ENCODE results near the gene PRSS48. TPM values are rescaled to one million over a fixed set of nuclear protein-coding genes. Genes with fewer than 3 reads are reported as not detected.
A peak's percentile ranks its signal among the peaks of the same experiment; 100 is the strongest.

PRSS48 gene
- total and polyA plus RNA-seq, 2 of the 4 experiments (the other 2 are of a cell fraction) = not detected

DNA sequence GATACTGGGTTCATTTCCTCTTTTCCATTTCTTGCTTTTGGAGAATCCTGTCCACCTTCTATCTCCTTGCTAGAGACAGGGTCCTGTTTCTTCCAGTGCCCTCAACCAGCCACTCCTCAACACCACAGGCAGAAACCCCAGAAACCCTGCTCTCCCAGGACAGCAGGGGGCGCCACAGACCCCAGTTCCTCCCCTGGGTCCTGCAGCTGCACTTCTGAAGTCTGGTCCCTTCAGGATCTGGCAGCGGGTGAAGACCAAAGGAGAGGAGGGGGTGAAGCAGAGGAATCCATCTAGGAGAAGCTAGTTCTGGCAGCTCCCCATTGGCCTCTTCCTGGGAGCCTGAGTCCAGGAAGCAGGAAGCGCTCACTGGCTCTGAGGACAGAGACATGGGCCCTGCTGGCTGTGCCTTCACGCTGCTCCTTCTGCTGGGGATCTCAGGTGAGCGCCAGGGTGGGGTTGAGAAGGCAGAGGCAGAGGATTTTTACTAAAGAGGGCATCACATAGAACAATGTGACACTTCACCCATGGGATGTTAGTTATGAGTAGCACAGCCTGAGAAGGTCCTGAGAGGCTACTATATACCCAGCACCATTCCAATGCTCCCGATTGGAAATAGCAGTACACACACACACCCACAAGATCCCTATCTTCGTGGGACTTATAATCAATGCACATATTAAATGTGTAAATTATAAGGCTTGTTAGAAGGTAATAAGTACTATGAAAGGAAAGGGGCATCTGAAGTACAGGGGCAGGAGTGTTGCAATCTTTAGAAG lies at the start of gene PRSS48 (continued):
- TF ChIP-seq RFX5 (IDR thresholded peaks at IDR 0.05; ENCODE audit: low read depth, low read length) (no peak), MAFK (IDR thresholded peaks at IDR 0.05; ENCODE audit: low read depth, low read length) (no peak), CHD1 (IDR thresholded peaks at IDR 0.05; ENCODE audit: low read depth, low read length) (no peak)

DNA sequence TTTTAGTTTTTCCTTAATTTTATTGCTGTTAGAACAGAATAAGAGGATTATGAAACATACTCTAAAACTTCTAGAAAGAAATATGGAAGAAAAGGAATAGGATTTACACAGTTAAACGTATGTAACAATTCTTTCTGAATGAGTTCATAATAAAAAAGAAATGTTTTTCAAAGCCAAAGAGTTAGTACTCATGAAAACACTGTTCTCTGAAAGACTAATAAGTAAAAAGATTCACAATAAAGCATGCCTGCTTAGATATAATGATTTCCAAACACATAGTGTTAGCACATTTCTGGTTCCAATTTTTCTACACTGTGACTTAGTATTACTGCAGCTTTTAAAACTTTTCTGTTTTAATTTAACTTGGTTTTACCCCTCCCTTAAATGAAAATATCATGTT lies 49.8 kb upstream of the PRSS48 start:
- no peak overlapping the region for H2BK20ac ChIP-seq (ENCODE audit: low read depth, low read length)
- intact Hi-C loops (cut with micrococcal nuclease) = loop anchor here (2.0 kb wide), 1 partner anchor 58 kb away; no protein-coding TSS in a partner anchor
- no peak overlapping the region for H2AK9ac ChIP-seq (replicated peaks; ENCODE audit: low read depth, low read length, poor library complexity)
- ATAC-seq (ENCODE audit: low read depth) (no peak), DNase-seq (no peak)
- peak overlapping the region; percentile 56 for H2BK5ac ChIP-seq (ENCODE audit: low read depth, low read length, poor library complexity, severe bottlenecking)
- H2AK5ac ChIP-seq (ENCODE audit: low read depth, low read length) = no peak overlapping the region
- H2AFZ ChIP-seq (replicated peaks; ENCODE audit: low read length, poor library complexity) = no peak overlapping the region
- H3K4ac ChIP-seq (ENCODE audit: low read depth, low read length) = no peak overlapping the region
- H3K4me2 ChIP-seq (ENCODE audit: low read depth, low read length) = no peak overlapping the region; the same call in 1 of the 2 replicates
- no peak overlapping the region for H3K4me3 ChIP-seq (ENCODE audit: insufficient read depth, low read depth, low read length)
- no TSS peak for BruUV-seq (replicated peaks)
- POLR2A ChIA-PET (ENCODE audit: unreplicated experiment) = no interaction called here
- no peak overlapping the region for H4K5ac ChIP-seq (ENCODE audit: low read depth, low read length)
- H3K27ac ChIP-seq (ENCODE audit: insufficient read depth, low read length) = no peak overlapping the region
- dilution Hi-C loops (cut with HindIII; ENCODE audit: low sequenced_read_pairs, unreplicated experiment) = no loop called here
- no CpG with 5 or more reads among the region's 1 CpG for WGBS, 2 experiments (ENCODE audit: extremely low coverage in 2 of 2, insufficient read length in 1 of 2)
- H3K14ac ChIP-seq (replicated peaks; ENCODE audit: low read depth, low read length) = no peak overlapping the region
- peaks cover 4% of the 10 kb centered on the region for H3K4me1 ChIP-seq (ENCODE audit: control insufficient read depth, insufficient read depth, low read length)
- H2BK15ac ChIP-seq (ENCODE audit: low read depth, low read length) = no peak overlapping the region
- no peak overlapping the region for H2BK120ac ChIP-seq (ENCODE audit: low read depth, low read length)
- no peaks in the 10 kb centered on the region for H3K27me3 ChIP-seq (ENCODE audit: control insufficient read depth, insufficient read depth, low read length)
- no peaks in the 10 kb centered on the region for H3K9me3 ChIP-seq (ENCODE audit: control insufficient read depth, insufficient read depth, low read length)
- H3K9ac ChIP-seq (ENCODE audit: low read depth, low read length) = no peak overlapping the region
- H3K56ac ChIP-seq (ENCODE audit: extremely low read depth, insufficient read depth, low read length) = no peak overlapping the region
- H3K79me1 ChIP-seq (ENCODE audit: low read depth in 1 of 2, low read length in 2 of 2) = no peaks in the 10 kb centered on the region
- no peak overlapping the region; the same call in 1 of the 2 replicates for H3K18ac ChIP-seq (ENCODE audit: low read depth, low read length)
- peak overlapping the region in 1 of 2 experiments; percentile 4; a peak in 1 of 4 replicates for H4K8ac ChIP-seq (ENCODE audit: low read depth in 2 of 2, low read length in 2 of 2)
- H3K23ac ChIP-seq (ENCODE audit: low read depth, low read length) = no peak overlapping the region
- H4K91ac ChIP-seq (ENCODE audit: insufficient read depth, low read depth, low read length) = no peak overlapping the region
- H3K9me1 ChIP-seq (ENCODE audit: insufficient read depth, low read length) = no peaks in the 10 kb centered on the region
- CTCF ChIA-PET = no interaction called here
- no peaks in the 10 kb centered on the region; the same call in 1 of the 2 replicates for H3K36me3 ChIP-seq (ENCODE audit: control insufficient read depth, insufficient read depth, low read length)
- in situ Hi-C loops (cut with MboI; ENCODE audit: low sequenced_read_pairs) = no loop called here
- no peaks in the 10 kb centered on the region for H4K20me1 ChIP-seq (ENCODE audit: insufficient read depth, low read length)
- TF ChIP-seq, protein P1, sequence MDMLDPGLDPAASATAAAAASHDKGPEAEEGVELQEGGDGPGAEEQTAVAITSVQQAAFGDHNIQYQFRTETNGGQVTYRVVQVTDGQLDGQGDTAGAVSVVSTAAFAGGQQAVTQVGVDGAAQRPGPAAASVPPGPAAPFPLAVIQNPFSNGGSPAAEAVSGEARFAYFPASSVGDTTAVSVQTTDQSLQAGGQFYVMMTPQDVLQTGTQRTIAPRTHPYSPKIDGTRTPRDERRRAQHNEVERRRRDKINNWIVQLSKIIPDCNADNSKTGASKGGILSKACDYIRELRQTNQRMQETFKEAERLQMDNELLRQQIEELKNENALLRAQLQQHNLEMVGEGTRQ (IDR thresholded peaks at IDR 0.05; ENCODE audit: low read depth, low read length) = no peak
- TF ChIP-seq MXI1 (IDR thresholded peaks at IDR 0.05; ENCODE audit: borderline replicate concordance, low read depth, low read length) (no peak), RFX5 (IDR thresholded peaks at IDR 0.05; ENCODE audit: low read depth, low read length) (no peak), POLR2A (IDR thresholded peaks at IDR 0.05; ENCODE audit: low read depth, low read length) (no peak), CEBPB (IDR thresholded peaks at IDR 0.05; ENCODE audit: low read depth, low read length) (no peak), RAD21 (IDR thresholded peaks at IDR 0.05; ENCODE audit: low read length) (no peak), MAZ (IDR thresholded peaks at IDR 0.05; ENCODE audit: borderline replicate concordance, low read depth, low read length) (no peak), BHLHE40 (IDR thresholded peaks at IDR 0.05; ENCODE audit: low read depth, low read length) (no peak), RCOR1 (IDR thresholded peaks at IDR 0.05; ENCODE audit: insufficient replicate concordance, low read length) (no peak), MAFK (IDR thresholded peaks at IDR 0.05; ENCODE audit: low read depth, low read length) (no peak), SMC3 (IDR thresholded peaks at IDR 0.05; ENCODE audit: low read depth, low read length) (no peak), NFE2L2 (IDR thresholded peaks at IDR 0.05; ENCODE audit: low read depth, low read length) (no peak), CHD1 (IDR thresholded peaks at IDR 0.05; ENCODE audit: low read depth, low read length) (no peak)
- TF ChIP-seq, protein P2, sequence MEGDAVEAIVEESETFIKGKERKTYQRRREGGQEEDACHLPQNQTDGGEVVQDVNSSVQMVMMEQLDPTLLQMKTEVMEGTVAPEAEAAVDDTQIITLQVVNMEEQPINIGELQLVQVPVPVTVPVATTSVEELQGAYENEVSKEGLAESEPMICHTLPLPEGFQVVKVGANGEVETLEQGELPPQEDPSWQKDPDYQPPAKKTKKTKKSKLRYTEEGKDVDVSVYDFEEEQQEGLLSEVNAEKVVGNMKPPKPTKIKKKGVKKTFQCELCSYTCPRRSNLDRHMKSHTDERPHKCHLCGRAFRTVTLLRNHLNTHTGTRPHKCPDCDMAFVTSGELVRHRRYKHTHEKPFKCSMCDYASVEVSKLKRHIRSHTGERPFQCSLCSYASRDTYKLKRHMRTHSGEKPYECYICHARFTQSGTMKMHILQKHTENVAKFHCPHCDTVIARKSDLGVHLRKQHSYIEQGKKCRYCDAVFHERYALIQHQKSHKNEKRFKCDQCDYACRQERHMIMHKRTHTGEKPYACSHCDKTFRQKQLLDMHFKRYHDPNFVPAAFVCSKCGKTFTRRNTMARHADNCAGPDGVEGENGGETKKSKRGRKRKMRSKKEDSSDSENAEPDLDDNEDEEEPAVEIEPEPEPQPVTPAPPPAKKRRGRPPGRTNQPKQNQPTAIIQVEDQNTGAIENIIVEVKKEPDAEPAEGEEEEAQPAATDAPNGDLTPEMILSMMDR (conservative IDR thresholded peaks at IDR 0.05; ENCODE audit: low read depth, low read length) = no peak

Measured in IMR-90 (cell line).